NCI-H446 treated with DMSO at 0.1 percent for 48 hours (cell line): ENCODE measurements around the gene ZBED5.
"Not testable (repeated sequence)": the region's sequence is repeated elsewhere in the genome, so short reads cannot be mapped to it uniquely, and the experiment has no call there.

Experiments
- DNase-seq: peaks from one replicate; lab custom pipeline; 2025; lab: John Stamatoyannopoulos, UW

ZBED5 gene

DNA sequence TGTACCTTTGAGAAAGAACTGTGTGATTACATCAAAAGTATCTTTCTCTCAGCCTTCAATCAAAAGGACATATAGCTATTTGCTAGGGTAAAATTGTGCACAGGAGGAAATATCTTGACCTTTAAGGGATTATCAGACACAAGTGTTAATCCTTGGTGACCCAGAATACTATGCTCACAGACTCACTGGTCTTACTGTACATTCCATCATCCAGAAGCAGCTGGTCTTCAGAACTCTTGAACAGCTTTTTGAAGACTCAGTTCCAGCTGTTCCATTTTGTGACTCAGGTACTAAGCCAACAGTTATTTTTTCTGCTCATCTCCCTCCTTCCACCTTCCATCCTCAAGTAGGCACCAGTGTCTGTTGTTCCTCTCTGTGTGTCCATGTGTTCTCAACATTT lies 19.8 kb downstream of the ZBED5 start:
- DNase-seq = no peak

DNA sequence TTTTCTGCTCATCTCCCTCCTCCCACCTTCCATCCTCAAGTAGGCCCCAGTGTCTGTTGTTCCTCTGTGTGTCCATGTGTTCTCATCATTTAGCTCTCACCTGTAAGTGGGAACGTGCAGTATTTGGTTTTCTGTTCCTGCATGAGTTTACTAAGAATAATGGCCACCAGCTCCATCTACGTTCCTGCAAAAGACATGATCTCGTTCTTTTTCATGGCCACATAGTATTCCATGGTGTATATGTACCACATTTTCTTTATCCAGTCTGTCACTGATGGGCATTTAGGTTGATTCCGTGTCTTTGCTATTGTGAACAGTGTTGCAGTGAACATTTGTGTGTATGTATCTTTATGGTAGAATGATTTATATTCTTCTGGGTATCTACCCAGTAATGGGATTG lies 21.0 kb downstream of the ZBED5 start:
- DNase-seq = not testable (repeated sequence)

DNA sequence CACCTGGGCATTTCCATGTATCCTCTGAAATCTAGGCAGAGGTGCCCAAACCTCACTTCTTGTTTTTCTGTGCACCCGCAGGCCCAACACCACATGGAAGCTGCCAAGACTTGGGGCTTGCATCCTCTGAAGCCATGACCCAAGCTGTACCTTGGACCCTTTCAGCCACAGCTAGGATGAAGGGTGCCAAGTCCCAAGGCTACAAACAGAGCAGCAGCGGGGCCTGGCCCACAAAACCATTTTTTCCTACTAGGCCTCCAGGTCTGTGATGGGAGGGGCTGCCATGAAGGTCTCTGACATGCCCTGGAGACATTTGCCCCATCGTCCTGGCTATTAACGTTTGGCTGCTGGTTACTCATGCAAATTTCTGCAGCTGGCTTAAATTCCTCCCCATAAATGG lies 28.7 kb downstream of the ZBED5 start:
- no peak for DNase-seq

DNA sequence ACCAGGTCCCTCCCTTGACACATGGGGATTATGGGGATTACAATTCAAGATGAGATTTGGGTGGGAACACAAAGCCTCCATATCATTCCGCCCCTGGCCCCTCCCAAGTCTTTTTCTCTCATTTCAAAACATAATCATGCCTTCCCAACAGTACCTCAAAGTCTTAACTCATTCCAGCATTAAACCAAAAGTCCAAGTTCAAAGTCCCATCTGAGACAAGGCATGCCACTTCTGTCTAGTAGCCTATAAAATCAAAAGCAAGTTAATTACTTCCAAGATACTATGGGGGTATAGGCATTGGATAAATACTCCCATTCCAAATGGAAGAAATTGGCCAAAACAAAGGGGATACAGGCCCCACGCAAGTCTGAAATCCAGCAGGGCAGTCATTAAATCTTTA lies 29.5 kb downstream of the ZBED5 start:
- no peak for DNase-seq

DNA sequence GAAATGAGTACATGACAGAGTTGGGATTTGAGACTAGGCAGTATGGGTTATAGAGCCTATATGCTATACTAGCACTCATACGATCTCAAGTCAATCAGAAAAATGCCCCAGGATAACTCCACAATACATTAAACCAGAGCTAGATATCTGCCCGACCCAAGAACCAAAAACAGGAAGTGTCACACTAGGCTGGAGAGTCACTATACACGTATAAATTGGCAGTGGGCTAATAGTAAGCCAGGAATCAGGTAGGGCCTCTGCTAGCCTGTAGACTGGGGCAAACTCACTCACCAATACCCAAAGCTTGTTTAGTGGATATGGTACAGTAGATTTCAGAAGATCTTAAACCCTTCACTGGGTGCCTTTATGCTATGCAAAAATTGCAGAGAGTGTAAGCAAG lies 33.0 kb downstream of the ZBED5 start:
- no peak for DNase-seq

DNA sequence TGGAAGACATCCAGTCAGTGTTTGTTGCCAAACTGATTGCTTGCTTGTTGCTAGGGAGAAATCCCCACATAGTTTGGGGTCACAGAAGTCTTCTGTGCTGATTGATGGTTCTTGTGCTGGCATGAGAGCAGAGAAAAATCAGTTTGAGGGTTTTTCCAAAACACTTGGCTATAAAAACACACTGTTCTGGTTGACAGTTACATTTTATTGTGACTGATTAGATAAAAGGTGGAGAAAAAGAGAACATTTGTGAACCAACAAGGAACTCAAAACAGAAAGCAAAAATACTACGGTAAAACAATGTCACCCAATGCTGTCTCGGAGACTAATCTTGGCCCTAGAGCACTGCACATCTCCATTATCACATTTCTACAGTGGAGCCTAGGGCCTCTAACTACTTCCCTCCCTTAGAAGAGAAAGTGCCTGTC lies 34.7 kb downstream of the ZBED5 start:
- no peak for DNase-seq

DNA sequence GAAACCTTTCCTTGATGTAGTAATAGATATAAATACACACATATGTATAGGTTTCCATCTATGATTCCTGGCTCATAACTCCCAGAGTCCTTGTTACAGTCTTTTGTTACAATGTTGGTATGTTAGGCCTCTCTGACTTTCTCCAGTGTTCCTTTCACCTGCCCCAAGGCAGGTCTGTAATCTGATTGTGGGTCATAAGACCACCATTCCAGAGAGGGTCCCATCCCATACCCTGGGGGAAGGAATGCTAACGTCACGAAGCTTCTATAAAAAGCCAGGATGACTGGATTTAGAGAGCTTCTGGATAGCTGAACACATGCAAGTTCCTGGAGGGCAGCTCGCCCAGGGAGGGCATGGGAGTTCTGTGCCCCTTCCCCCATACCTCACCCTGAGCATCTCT lies 35.4 kb downstream of the ZBED5 start:
- not testable (repeated sequence) for DNase-seq

DNA sequence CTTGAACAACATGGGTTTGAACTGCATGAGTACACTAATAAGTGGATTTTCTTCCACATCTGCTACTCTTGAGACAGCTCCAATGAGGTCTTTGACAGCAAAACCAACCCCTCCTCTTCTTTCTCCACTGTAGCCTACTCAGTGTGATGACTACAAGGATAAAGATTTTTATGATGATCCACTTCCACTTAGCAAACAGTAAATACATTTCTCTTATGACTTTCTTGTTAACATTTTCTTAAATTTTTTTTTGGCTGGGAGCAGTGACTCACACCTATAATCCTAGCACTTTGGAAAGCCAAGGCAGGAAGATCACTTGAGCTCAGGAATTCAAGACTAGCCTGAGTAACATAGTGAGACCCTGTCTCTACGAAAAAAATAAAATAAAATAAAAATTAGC lies 39.3 kb downstream of the ZBED5 start:
- DNase-seq = no peak

DNA sequence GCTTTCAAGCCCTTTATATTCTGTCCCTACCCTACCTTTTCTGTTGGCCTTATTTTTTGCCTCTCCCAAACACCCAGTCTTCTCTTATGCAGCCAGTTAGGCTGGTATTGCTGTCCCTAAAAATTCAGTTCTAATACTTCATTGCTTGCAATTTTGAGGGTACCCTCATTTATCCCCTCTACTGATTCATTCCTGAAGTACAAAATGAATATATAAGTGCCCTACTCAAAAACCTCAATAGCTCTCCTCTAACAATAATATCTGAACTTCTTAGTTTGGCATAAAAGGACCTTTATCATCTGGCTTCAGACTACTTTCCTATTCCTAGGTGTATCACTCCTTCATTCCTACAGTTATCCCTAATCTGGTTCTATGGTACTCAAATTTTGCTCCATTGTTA lies 43.9 kb downstream of the ZBED5 start:
- DNase-seq = no peak

DNA sequence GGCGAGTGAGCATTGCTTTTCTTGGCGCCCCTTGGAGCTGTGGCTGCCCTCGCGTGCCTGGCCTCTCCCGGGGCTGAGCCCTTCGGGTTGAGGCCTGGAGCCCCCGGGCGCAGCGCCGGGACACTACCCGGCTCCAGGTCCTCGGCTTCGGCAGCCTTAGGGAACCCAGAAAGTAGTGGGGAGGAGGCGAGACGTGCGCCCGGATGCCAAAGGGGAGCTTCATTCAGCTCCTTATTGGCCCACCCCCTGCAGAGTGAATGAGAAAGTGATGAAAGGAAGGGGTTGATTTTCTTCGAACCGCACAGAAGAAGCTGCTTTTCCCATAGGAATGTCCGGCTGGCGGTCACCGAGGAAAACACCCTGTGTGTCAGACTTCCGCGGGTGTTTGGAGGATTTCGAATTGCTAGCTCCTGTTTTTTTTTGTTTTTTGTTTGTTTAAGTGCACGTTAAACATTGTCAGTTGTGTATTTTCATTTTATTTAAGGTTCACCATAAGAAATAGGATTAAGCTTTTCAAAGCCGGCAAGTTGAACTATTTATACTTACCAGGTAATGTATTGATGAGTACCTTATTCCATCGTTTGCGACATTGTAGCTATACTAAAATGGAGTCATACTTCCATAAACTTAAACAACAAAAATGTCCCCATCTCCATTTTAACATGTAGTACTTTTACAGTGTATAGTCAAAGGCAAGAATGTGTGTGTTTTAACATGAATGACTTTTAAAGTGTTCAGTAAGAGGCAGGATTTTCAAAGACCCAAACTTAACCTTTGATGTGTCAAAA lies 48.3 kb downstream of the ZBED5 start:
- peak; percentile 47 for DNase-seq

DNA sequence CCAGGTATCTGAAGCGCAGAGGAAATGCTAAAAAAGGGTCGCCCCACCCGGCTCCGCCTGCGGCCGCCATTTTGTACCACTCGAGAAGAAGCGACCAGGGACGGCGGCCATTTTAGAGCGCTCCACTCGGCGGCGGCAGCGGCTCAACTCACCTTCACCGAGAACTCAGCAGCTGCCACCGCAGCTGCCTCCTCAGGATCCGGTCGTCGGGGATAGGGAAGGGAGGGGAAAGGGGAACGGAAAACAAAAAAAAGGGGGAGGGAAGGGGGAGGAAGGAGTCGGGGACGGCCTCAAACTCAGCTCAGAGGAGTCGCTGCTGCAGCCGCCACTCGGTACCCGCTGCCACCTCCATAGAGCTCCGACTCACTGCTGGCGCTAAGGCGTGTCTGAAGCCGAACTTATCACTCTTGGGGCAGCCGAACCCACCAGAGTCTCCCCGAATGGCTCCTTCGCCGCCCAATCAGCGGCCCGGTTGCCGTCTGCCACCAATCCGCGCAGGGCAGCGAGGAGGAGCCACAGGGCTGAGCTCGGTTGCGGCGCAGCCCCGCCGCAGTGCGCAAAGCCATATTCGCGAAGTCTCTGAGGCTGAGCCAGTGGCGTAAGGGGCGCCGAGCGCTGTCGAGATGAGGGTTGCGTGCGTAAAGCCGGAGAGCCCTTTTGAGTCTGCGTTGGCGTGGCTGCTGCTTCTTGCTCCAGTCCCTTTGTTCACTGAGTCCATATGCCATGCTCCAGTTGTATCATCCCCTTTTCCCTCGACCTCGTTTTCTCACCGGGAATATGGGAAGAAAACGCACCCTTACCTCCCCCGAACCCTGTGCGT lies 49.1 kb downstream of the ZBED5 start, which contains the start of gene EIF4G2:
EIF4G2 (minus strand) TSS at position 374 of the 820 bp plus-strand sequence.
- peak; percentile 98 for DNase-seq

DNA sequence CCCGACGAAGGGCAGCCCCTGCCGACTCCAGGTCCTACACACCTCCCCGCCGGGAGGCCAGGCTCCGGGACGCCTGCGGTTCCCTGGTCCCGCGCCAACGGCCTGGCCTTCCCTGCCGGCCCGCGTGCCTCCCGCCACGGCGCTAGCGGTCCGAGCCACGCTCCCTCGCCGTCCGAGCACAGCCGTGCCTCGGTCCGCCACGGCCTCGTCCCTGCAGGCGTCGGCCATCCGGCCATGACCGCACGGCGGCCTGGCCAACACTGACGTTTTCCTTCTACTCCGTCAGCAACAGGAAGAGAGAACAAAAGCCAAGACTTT lies 49.7 kb downstream of the ZBED5 start:
- DNase-seq = no peak

DNA sequence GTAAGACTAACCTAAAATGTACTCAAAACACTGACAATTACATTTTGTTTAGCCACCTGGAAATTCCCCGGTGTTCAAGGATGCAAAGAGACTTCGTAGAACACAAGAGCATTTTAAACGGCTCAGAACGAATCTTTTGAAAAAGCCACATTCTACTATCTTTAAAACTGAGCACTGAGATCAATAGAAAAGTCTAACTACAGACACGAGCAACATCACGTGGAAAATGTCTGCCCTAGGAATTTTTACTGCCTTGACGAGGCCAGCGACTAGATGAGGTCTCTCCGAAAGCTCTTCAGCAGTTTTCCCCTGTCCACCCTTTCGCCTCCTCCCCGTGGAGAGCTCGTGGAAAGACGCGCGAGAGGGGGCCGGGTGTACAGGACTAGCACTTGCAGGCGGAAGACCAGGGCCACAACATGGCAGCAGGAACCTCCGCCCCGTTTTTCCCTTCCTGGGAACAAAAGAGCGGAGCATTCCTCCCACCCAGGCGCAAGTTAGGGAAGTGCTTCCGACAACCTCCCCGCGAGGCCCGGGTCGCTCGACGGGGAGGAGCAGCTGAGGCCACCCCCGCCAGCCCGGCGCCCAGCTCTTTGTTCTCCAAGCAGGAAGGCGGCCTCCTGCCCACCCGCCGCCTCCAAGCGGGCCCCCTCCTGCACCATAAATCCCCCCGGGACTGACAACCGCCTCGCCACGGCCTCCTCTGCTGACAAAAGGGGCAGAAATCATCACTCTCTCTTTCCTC lies 50.2 kb downstream of the ZBED5 start:
- DNase-seq = no peak

DNA sequence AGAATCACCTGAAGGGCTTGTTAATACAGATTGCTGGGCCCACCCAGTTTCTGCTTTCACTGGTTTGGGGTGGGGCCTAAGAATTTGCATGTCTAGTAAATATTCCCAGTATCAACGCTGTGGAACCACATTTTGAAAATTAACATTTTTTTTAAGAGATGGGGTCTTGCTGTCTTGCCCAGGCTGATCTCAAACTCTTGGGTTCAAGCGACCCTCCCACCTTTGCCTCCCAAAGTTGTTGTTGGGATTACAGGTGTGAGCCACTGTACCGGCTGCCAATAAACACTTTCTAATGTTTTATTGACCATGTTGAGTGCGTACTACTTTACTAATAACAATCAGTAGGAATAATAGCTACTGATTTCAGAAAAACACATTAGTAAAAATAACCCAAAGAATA lies 51.6 kb downstream of the ZBED5 start:
- DNase-seq = no peak

DNA sequence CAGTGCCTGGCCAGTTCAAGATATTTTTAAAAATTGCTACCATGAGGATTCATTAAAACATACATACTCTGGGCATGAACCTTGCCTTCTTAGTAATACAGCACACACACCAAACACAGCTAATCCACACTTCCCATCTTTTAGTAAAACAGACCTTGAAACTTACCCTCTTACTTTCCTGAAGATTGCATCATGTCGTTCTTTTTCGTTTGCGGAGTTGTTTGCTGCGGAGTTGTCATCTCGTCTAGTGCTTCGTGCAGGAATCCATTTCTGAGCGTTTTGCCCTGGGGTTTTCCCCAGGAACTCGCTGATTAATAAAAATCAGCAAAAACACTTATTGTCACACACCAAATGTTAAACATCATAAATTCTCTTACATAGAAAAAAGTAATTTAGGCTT lies 52.1 kb downstream of the ZBED5 start:
- no peak for DNase-seq

DNA sequence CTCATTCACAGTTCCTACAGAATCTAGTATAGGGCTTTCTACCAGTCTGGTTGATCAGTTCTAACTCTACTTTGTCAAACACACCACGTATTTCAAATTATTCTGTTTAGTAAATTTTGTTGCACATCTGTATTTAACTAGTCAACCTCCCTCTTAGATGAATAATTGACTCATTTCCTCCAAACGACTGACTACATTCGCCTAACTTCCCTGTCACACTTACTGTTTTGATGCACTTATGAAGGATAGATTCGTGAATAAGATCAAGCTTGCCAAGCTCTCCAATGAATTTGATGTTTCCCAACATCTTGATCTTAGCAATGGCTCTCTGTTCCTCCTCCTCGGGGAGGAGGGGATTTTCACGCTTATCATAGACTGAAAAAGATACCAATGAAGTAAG lies 54.2 kb downstream of the ZBED5 start:
- DNase-seq = no peak
